NCI-H226 (cell line): ENCODE data around the gene CACNG4.

Experiments used
- DNase-seq: peaks from one replicate; pipeline ENCODE4 v3.0.0-alpha.2; 2015

Gene CACNG4

DNA sequence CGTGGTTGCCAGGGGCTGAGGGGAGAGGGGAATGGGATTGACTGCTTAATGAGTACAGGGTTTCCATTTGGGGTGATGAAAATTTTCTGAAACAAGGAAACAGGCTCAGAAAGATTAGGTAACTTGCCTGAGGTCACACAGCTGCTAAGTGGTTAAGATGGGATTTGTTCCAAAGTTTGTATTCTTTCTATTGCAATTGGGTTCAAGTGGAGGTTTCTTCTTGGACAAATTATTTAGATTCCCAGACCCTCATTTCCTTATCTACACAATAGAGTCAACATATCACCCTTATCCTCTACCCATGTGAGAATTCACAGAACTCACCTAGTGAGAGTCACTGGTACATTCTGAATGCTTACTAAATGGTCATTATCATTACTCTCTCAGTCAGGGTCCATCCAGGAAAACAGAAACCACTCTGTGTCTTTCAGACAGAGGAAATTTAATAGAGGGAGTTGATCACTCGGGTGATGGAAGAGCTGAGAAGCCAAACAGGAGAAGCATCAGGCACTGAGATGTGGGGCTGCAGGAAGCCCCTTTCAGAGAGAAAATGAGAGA is 22.6 kb downstream of the CACNG4 start:
- no peak for DNase-seq

DNA sequence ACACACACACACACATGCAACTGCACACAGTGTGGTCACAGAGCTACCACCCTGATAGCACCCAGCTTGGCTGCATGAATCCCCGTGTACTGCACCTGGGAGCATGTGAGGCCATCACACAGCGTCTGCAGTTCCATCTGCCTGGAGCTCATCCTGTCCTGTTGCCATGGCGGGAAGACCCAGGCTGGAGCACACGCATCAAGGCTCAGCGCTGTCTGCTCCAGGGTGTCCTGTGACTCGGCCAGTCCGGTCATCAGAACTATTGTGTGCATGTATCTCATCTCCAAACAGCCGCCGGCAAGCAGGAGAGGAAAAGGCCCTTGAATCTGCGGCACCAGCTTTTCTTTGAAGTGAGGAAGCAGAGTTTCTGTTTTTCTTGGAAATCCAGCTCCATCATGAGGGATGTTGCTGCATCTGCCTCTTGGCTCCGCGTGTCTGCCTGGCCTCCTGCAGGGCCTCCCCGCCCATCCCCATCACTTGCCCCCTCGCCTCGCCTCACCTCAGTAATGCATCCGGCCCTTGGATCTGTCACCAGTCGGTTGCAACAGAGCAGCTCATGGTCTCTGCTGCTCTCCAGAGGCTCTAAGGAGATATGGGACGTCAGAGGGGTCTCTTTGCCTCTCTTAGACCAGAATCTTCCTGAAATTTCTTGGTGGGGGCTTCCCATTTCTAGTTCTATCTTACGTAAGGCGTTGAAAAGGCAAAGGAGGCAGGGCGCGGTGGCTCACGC is 23.7 kb downstream of the CACNG4 start:
- no peak for DNase-seq

DNA sequence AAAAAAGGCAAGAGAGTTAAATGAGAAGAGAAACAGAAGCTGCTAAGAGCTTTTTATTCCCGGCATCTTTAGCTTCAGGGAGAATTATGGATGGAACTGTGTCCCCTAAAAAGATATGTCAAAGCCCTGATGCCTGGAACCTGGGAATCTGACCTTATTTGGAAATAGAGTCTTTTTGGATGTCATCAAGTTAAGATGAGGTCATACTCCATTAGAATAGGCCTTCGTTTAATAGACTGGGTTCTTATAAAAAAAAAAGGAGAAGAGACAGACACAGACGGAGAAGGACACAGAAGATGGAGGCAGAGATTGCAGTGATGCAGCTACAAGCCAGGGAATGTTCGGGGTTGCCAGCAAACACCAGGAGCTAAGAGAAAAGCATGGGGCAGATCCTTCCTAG is 24.6 kb downstream of the CACNG4 start:
- no peak for DNase-seq

DNA sequence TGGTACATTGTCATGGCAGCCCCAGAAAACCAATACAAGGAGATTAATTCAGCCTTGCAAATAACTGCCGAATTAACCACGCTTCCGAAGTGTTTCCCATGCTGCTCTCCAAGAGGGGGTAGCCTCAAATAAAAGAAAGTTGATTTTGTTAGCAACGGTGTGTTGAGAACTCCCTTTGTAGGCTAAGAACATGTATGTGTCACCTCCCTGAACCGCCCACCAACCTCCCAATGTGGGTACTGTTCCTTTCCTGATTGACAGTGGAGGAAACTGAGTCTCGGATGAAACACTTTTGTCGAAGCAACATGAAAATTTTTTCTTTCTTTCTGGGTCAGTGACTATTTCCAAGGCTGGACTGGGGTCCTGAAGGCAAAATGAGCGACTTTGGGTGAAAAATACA is 25.1 kb downstream of the CACNG4 start:
- DNase-seq, result no peak

DNA sequence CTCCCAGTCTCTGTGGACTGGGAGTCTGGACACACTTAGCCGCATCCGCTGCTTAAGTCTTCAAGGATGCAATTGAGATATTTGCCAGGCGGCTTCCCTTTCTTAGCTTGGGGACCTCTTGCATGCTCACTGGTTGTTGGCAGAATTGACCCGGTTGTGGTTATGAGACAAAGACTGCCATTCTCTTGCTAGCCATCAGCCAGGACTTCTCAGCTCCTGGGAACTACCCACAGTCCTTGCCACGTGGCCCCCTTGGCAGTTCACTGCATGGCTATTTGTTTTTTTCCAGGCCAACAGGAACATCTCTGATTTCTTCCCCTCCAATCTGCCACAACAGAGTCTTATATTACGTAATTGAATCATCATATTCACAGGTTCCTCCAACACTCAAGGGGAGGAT is 25.5 kb downstream of the CACNG4 start:
- no peak for DNase-seq

DNA sequence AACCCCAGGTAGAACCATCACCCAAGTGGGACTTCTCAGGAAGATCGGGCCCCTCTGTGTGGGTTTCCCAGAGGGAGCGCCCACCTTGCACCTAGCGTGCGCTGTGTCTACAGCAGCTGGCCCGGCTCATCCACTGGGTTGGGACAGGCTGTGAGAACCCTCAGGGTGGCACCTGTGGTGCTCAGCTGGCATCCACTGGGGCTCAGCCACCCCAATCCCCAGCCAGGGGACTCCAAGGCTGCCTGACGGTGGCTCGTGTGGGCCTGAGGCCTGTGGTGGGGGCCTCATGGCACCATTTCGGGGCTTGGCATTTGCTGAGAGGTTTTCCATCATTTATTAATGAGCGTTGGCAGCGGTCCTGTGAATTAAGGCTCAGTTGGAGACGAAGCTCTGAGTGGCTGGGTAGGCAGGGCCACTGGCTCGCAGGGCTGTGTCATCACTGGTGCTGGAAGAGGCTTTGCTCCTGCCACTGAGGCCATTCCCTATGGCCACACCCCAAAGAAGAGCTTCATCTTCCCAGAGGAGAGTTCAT is 28.5 kb downstream of the CACNG4 start:
- no peak for DNase-seq

DNA sequence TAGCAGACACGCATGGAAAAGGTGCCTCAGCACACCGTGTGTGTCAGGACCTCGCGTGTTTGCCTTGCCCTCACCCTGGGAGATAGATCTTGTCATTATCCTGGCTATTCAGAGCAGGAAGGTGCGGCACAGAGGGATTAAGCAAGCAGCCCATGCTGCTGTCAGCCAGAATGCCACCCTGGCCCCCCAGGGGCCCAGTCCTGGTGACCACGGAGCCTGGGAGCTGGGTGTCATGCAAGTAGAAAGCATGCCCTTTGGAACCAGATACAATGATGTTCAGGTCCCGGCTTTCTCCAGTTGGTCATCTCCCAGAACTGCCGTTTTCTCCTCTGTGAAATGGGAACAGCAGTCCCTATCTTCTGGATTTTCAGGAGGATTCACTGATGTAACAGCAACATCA is 29.9 kb downstream of the CACNG4 start:
- no peak for DNase-seq

DNA sequence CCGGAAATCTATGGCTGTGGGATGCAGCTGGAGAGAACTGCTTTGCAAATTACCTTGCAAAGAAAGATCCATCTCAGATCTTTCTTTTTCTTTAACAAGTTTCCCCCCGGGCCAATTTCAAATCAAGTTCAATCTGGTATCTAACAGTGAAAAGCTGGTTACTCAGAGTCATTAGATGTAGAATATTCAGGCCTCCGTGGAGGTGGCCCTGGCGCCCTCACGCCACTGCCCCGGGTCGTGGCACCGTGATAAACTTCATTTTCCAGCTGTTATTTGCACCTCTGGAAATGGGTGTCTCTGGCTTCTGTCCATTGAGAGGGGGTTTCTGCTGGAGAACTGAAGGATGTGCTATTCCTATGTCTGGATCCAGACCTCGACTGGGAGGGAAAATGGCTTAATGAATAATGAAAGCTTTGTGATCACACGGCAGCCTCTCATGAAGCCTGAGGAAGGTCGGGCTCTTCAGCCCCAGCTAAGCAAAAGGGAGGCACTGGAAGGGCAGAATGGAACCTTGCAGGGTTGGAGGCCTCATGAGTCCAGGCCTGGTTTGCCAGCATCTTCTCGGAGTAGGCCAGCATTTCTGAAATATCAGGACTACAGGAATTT is 30.5 kb downstream of the CACNG4 start:
- DNase-seq, result no peak

DNA sequence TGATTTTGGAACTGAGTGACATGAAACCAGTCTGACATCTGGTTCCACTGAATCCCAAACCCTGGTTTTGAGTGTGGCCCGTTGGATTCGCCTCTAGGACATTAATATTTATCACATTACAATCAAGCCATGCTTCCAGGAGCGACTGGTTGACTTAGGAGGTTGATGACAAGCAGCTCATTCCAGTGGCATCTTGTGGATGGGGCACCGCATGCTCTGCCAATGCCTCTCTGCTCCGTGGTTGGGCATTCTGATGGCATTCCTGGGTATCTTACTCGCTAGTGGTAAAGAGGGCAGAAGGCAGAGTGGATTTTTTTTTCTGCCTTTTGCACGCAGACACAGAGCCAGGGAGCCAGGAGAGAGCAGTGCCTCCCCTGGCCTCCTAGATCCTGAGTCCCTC is 31.4 kb downstream of the CACNG4 start:
- no peak for DNase-seq

DNA sequence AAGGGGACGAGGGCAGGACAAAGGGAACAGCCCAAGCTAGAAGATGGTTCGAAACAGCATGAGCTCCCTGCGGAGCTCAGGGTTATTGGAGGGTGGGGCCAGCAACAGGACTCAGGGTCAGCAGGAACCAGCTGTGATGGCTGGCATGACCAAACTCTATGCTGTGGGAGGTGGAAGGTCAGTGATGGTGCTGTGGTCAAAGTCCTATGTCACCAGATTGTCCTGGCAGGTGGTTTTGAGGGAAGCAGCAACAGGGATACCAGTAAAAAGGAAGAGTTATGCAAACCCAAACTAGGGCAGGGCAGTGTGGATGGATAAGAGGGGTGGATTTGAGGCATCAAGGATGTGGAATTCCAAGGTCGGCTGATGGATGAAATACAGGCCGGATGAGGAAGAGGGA is 32.4 kb downstream of the CACNG4 start:
- DNase-seq, result no peak

DNA sequence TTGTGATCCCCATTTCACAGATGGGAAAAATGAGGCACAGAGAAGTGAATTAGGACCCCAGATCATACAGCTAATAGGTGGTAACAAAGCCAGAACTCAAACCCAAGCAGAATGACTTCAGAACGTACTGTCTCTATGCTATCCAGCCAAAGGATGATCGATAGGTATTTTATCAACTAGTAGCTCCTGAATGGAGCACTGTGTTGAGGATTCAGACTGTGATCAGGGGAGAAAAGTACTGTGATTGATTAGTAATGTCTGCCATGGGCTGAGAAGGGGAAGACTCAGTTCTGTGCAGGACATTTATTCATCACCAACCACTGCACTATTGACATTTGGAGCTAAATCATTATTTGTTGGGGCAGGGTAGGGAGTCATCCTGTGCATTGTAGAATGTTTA is 38.7 kb downstream of the CACNG4 start:
- DNase-seq, result no peak

DNA sequence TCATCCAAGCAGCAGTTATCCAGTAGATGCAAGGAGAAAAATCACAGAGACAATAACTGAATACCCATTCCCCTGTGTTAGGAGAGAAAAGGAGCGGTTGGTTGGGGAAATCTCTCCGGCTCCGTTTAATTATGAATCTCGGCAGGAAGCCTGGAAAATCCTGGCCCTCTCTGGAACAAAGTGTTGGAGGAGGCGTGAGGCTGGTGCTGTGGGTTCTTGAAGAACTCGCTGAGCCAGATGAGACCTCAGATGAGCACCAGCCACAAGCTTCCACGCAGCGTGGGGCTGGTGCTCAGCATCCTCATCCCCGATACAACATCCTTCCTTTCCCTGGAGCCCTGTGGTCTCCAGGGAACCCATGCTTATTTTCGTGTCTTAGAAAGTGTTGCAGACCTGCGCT is 39.7 kb downstream of the CACNG4 start:
- no peak for DNase-seq

DNA sequence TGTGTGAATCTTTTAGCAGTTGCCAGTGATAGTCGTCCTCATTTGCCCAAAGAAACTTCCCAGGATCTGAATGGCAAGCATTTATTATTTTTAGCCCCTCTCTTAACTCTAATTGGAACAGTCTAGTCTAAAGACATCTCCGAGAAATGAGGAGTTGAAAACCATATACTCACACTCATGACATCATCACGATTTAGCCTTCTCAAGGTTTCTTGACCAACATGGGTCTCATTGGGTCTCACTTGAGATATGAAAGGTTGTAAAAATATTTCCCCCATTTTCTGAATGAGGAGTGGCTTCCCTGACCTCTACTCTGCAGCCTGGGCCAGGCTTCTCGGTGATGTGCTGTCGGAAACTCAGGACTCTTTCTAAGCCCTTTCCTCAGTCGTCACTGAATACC is 42.8 kb downstream of the CACNG4 start:
- no peak for DNase-seq

DNA sequence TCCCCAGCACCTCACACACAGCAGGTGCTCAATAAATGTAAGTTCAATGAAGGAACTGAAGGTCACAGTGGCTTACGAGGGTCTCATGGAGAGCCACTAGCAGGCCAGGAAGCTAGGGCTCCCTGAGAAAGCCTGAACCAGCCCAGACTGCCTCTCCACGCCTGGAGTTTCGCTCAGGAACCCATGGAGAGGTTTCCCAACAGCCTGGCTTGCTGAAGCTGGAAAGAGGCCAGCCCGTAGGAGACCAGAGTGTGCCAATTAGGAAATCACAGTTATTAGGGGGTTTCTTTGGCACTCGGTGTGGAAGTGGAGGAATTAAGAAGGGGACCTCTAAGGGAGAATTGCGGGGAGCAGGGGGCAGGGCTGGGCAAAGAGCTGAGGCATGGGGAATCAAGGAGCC is 43.6 kb downstream of the CACNG4 start:
- DNase-seq, result no peak

DNA sequence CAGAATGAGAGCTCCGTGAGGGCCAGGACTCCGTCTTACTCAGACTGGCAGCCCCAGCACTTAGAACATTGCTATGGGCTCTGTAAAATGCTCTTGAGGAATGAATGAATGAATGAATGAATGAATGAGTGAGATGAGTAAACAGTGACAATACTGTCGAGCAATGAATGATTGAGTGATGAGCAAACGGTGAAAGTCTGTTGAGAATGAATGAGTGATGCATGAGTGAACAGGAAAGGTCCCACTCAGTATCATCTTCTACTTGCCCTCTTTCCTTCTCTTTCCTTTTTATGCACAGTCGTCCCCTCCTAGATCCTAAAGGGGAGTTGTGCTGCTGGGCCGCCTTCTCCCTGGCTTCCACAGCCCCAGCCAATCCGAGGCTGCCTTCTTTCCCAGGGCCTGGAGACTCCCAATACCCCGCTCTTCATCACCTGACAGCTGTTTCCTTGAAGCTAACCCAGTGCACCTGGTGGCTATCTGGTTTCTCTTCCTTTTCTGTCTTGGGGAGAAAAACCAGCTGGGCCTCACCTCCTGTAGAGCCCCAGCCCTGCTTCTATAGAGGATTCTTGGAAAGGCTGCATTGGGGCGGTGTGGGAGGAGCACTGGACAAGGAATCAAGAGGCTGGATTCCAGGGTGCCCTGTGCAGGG is 47.1 kb downstream of the CACNG4 start:
- DNase-seq, result no peak

DNA sequence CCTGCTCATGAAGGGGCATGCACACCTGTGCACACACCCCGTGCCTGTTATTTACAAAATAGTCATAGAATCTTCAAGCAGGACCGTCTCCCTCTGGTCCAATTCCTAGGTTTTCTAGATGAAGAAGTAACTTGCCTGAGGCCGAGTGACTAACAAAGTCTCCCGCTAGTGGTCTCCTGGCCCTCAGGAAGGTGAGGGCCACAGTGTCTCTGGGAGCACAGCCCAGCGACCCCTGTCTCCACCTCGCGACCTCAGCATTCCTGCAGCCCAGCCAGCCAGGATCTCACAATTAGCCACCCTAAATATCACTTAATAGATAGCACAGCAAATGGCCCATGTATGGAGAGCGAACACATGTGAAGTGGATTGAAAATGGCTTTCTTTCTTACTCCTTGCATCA is 49.4 kb downstream of the CACNG4 start:
- no peak for DNase-seq

DNA sequence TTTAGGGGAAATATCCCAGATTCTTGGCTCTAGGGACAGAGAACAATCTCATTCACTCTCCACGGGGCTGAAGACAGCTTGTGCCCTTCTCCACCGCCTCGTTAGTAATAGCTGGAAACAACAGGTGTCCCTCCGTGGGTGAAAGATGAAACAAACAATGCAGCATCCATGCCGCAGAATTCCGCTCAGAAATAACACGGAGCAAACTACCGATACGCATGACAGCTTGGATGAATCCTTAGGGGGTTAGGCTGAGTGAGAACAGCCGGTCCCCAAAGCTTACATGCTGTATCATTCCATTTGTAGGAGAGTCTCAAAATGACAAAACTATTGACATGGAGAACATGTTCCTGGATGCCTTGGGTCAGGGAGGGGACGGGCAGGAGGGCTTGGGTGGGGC is 50.5 kb downstream of the CACNG4 start:
- no peak for DNase-seq

DNA sequence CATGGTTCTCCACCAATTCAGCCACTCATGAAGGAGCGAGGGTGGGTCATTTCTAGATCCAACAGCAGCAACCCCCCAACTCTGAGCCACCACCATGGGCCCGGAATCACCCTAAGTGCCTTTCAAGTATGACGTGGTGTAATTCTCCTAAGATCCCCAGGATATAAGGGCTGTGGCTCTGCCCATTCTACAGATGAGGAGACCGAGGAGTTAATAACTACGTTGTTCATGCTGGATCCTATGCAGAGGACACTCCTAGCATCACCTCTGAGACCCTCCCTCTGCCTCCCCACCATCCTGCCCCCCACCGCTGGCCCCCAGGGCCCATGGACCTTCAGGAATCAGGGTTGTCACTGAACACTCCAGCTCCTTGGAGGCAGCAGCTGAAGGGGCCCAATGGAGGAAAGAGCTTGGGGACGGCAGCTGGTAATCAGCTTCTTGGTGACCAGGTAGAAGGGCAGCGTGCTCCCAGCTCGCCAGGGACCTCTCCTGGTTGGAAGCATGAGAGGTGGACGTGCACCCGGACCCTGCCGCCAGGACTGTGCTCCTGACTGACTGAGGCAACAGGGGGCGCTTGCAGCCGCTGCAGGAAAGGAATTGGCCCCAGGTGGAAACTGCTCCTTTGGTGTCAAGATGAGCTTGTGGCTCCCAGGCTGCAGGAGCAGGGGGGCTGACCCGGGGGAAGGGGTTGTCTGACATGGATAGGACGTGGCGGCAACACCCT is 51.7 kb downstream of the CACNG4 start:
- no peak for DNase-seq

DNA sequence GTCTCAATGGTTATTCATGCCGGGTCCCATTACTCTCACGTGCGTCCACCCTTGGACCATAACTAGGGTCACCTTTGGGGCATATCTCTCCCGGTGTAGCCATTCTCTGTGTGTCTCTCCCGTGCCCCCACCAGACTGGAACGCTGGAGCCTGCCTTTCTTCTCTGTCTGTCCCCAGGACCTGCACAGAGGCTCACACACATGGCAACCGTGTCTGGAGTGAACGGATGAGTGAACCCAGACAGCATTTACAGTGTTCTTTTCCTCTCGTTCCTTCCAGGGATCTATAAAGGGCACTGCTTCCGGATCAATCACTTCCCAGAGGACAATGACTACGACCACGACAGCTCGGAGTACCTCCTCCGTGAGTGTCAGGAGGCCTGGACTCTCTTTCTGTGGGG is 53.4 kb downstream of the CACNG4 start:
- no peak for DNase-seq

DNA sequence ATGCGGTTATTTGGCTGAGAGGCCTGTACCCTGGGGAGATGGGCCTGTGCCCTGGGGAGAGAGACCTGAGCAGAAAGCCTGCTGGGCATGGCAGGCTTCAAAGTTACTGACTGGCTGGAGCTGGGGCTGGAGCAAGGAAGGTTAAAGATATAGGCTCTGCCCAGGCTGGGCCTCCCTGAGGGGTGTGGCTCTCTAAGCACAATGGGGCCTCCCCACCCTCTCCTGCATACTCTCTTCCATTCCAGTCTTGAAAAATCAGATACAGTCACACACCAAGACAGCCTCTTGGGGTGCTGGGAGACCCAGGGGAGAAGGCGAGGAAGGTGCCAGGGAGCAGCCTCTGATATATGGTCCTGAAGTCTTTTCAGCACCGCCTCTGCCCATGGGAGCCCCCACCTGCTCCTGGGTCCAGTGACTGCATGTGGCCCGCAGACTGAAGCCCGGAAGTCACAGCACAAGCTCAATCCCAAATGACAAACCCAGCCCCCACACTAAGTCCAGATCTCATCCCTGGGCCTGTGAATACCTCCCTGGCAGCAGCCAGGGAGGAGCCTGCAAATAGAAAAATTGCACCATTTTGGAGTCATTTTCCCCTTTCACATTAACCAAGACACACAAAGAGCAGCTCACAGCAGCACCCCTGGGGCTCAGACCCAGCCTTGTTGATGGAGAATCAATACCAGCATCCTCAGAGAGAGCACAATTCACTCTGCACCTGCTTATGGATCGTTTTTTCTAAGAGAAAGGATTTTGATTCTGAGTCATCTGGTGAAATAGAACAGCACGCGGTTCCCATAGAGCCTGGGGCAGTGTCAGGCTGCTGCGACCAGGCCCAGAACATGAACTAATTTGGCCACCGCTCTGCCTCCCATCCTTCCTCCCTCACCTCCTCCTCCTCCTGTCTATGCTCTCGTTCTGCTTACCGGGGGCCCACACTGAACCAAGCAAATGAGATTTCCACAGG is 54.2 kb downstream of the CACNG4 start:
- DNase-seq, result no peak

DNA sequence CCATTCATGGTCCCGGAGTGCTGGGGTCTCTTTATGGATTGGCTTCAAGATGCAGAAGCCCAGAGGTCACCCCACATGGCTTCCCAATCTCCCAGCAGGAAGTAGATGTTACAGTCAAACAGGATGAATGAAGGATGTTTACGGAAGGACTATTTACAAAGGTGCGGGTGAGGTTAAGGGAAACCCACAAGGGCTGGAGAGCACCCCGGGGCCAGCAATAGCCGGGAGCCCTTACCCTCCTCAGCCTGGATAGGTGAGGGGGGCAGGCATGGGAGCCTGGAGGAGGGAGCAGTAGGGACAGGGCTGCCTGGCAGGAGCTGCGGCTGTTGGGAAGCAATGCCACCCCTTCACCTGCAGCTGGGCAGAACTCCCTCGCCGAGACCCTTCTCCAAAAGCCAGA is 55.3 kb downstream of the CACNG4 start:
- no peak for DNase-seq

DNA sequence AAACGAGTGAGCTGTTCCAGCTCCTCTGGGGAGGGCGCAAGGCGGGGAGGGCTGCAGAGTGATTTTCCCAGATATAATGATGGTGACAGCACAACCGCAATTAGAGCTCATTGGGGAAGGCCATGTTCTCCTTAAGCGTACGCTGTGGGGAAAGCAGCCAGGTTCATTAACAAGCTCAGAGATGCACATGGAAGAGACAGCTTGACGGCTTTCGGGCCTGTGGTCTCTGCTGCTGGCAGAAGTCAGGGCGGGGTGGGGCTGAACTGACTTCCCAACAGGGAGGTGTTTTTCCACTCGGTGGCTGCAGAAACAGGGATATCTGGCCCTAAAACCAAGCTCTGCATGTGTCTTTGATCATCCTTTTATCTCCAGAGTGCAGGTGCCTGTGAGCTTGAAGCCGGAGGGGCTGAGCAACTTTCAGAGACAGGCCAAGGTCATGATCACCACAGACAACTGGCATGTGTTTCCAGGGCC is 55.8 kb downstream of the CACNG4 start:
- DNase-seq, result no peak
